H9 (cell line): Measurements from ENCODE around the gene HHATL. TPM values are rescaled to one million over a fixed set of nuclear protein-coding genes. Genes with fewer than 3 reads are reported as not detected.

Experiments
- DNase-seq: peaks from one replicate; pipeline ENCODE4 v3.0.0-alpha.2; 2017
- H2AFZ ChIP-seq: one replicate; pipeline ENCODE4 v1.6.1; 2013; ENCODE audit warnings: mild to moderate bottlenecking, low read length, control low read depth, moderate library complexity
- H2AK5ac ChIP-seq: 2 replicates; pipeline ENCODE4 v1.6.1; 2013; ENCODE audit warnings: low read length, control low read depth, mixed read lengths; ENCODE audit not compliant: insufficient read length
- H2BK120ac ChIP-seq: one replicate; pipeline ENCODE4 v1.6.1; 2013; ENCODE audit warnings: low read depth, mild to moderate bottlenecking, low read length, control low read depth, inconsistent platforms; ENCODE audit not compliant: poor library complexity, severe bottlenecking
- H2BK12ac ChIP-seq: 2 replicates; pipeline ENCODE4 v1.6.1; 2013; ENCODE audit warnings: low read length, control low read depth, mixed read lengths, low read depth; ENCODE audit not compliant: insufficient read length
- H2BK15ac ChIP-seq: 2 replicates; pipeline ENCODE4 v1.6.1; 2013; ENCODE audit warnings: low read depth, low read length, control low read depth
- H2BK20ac ChIP-seq: one replicate; pipeline ENCODE4 v1.6.1; 2013; ENCODE audit warnings: low read depth, mild to moderate bottlenecking, low read length, control low read depth, inconsistent platforms; ENCODE audit not compliant: poor library complexity, severe bottlenecking
- H2BK5ac ChIP-seq: 2 replicates; pipeline ENCODE4 v1.6.1; 2013; ENCODE audit warnings: low read length, control low read depth, mixed read lengths; ENCODE audit not compliant: insufficient read length
- H3K14ac ChIP-seq: 2 replicates; pipeline ENCODE4 v1.6.1; 2013; ENCODE audit warnings: low read length, control low read depth; ENCODE audit not compliant: insufficient read depth
- H3K18ac ChIP-seq: 2 replicates; pipeline ENCODE4 v1.6.1; 2013; ENCODE audit warnings: low read depth, mild to moderate bottlenecking, mixed read lengths, low read length, control low read depth; ENCODE audit not compliant: insufficient read length
- H3K23ac ChIP-seq: 2 replicates; pipeline ENCODE4 v1.6.1; 2013; ENCODE audit warnings: low read length, control low read depth, mixed read lengths, low read depth; ENCODE audit not compliant: insufficient read length
- H3K23me2 ChIP-seq: 2 replicates; pipeline ENCODE4 v1.6.1; 2013; ENCODE audit warnings: low read depth, mild to moderate bottlenecking, mixed read lengths, low read length, control low read depth; ENCODE audit not compliant: insufficient read length, poor library complexity, severe bottlenecking
- H3K27ac ChIP-seq: 2 replicates; pipeline ENCODE4 v1.5.1; 2013; ENCODE audit warnings: low read length, control low read depth, mixed read lengths, low read depth; ENCODE audit not compliant: insufficient read length
- H3K27me3 ChIP-seq: 2 replicates; pipeline ENCODE4 v1.6.1; 2013; ENCODE audit warnings: low read length, control low read depth, inconsistent platforms; ENCODE audit not compliant: insufficient read depth
- H3K4ac ChIP-seq: 2 replicates; pipeline ENCODE4 v1.6.1; 2013; ENCODE audit warnings: low read depth, mild to moderate bottlenecking, control low read depth, inconsistent platforms, low read length, moderate library complexity
- H3K4me1 ChIP-seq: 2 replicates; pipeline ENCODE4 v1.6.1; 2013; ENCODE audit warnings: low read length, control low read depth, inconsistent platforms; ENCODE audit not compliant: insufficient read depth
- H3K4me2 ChIP-seq: 2 replicates; pipeline ENCODE4 v1.6.1; 2013; ENCODE audit warnings: low read length, control low read depth, mixed read lengths; ENCODE audit not compliant: insufficient read length, insufficient read depth
- H3K56ac ChIP-seq: 2 replicates; pipeline ENCODE4 v1.6.1; 2013; ENCODE audit warnings: low read depth, mild to moderate bottlenecking, mixed read lengths, low read length, control low read depth; ENCODE audit not compliant: insufficient read length
- H3K79me1 ChIP-seq: 2 replicates; pipeline ENCODE4 v1.6.1; 2013; ENCODE audit warnings: low read depth, mild to moderate bottlenecking, moderate library complexity, low read length, control low read depth, inconsistent platforms; ENCODE audit not compliant: insufficient read depth, poor library complexity, severe bottlenecking
- H3K79me2 ChIP-seq: 2 replicates; pipeline ENCODE4 v1.6.1; 2013; ENCODE audit warnings: low read length, control low read depth, inconsistent platforms; ENCODE audit not compliant: insufficient read depth
- H3K9ac ChIP-seq: 2 replicates; pipeline ENCODE4 v1.6.1; 2013; ENCODE audit warnings: low read length, control low read depth, mixed read lengths; ENCODE audit not compliant: insufficient read length; ENCODE audit errors: extremely low read depth
- H3K9me3 ChIP-seq: one replicate; pipeline ENCODE4 v1.6.1; 2013; ENCODE audit warnings: low read depth, low read length, inconsistent platforms; ENCODE audit not compliant: control insufficient read depth
- H3T11ph ChIP-seq: one replicate; pipeline ENCODE4 v1.6.1; 2013; ENCODE audit warnings: mild to moderate bottlenecking, low read length, control low read depth, inconsistent platforms
- H4K20me1 ChIP-seq: one replicate; pipeline ENCODE4 v1.6.1; 2013; ENCODE audit not compliant: control insufficient read depth, insufficient read length, insufficient read depth
- H4K5ac ChIP-seq: 2 replicates; pipeline ENCODE4 v1.6.1; 2013; ENCODE audit warnings: low read depth, mild to moderate bottlenecking, mixed read lengths, low read length, control low read depth; ENCODE audit not compliant: insufficient read length
- H4K8ac ChIP-seq: replicated peaks from 2 replicates; pipeline ENCODE4 v1.6.1; 2013; ENCODE audit warnings: low read length, control low read depth, mixed read lengths, low read depth; ENCODE audit not compliant: insufficient read length
- H4K91ac ChIP-seq: 2 replicates; pipeline ENCODE4 v1.6.1; 2013; ENCODE audit warnings: low read depth, mild to moderate bottlenecking, moderate library complexity, mixed read lengths, low read length, control low read depth; ENCODE audit not compliant: insufficient read length
- H3K27ac Mint-ChIP-seq, 3 experiments: 2 replicates in 2 of 3; 3 replicates in 1 of 3; pipeline ENCODE4 v1.8.0; 2020 to 2021; ENCODE audit warnings: mixed read lengths in 3 of 3, mild to moderate bottlenecking in 1 of 3, moderate library complexity in 1 of 3
- H3K27me3 Mint-ChIP-seq: 2 replicates; pipeline ENCODE4 v1.8.0; 2021; ENCODE audit warnings: low read depth, mild to moderate bottlenecking, moderate library complexity, mixed read lengths
- H3K36me3 Mint-ChIP-seq, 3 experiments: 2 replicates in 2 of 3; 3 replicates in 1 of 3; pipeline ENCODE4 v1.8.0; 2020 to 2021; ENCODE audit warnings: low read depth in 3 of 3, mixed read lengths in 3 of 3; ENCODE audit not compliant: insufficient read depth in 1 of 3
- H3K4me1 Mint-ChIP-seq, 2 experiments: 2 replicates each; pipeline ENCODE4 v1.8.0; 2020; ENCODE audit warnings: mixed read lengths in 2 of 2
- H3K4me3 Mint-ChIP-seq, 2 experiments: 2 replicates in 1 of 2; 3 replicates in 1 of 2; pipeline ENCODE4 v1.8.0; 2020 to 2021; ENCODE audit warnings: mild to moderate bottlenecking in 2 of 2, mixed read lengths in 2 of 2, moderate library complexity in 1 of 2
- H3K9me3 Mint-ChIP-seq, 2 experiments: 2 replicates in 1 of 2; 3 replicates in 1 of 2; pipeline ENCODE4 v1.8.0; 2020; ENCODE audit warnings: mild to moderate bottlenecking in 2 of 2, mixed read lengths in 2 of 2, moderate library complexity in 1 of 2
- CTCF ChIP-seq: fragments of 200-600 bp; sonication (generic); conservative IDR thresholded peaks from 3 replicates; pipeline ENCODE4 v1.8.0; 2021; ENCODE audit warnings: antibody characterized with exemption, mild to moderate bottlenecking
- WGBS: extraction: QIAGEN DNeasy Blood & Tissue Kit; methylation state at CpG from one replicate; pipeline ENCODE4 v1.1.7; 2013; ENCODE audit warnings: missing lambda C conversion rate, low lambda C conversion rate, mixed read lengths; ENCODE audit not compliant: insufficient read length; ENCODE audit errors: extremely low coverage; 5-methylcytosine and 5-hydroxymethylcytosine counted together
- total RNA-seq: library from RNA; stranded (reverse); gene quantifications from 2 replicates; pipeline ENCODE4 v1.2.1, GENCODE V29; 2021

The HHATL gene
- total RNA-seq, 1 experiment from 2014 or later, result 0.46 TPM

GRCh38 chr3:42732829-42733459 lies 30.3 kb upstream of the HHATL start:
- no peak overlapping the region for H2AFZ ChIP-seq
- H3K23me2 ChIP-seq, result no peaks in the 10 kb centered on the region
- H3K14ac ChIP-seq, result no peak overlapping the region; the same call in 1 of the 2 replicates
- no peak overlapping the region for H3T11ph ChIP-seq
- H3K79me2 ChIP-seq, result no peaks in the 10 kb centered on the region
- no CpG with 5 or more reads among the region's 9 CpGs for WGBS
- peaks cover 51 to 52% of the 10 kb centered on the region in 2 experiments for H3K4me1 Mint-ChIP-seq
- DNase-seq, result peak; percentile 55
- peak overlapping the region; percentile 67 to 92 (median 83); a peak in 4 of 7 replicates for H3K27ac Mint-ChIP-seq
- H2BK12ac ChIP-seq, result no peak overlapping the region
- no peak overlapping the region for H2BK120ac ChIP-seq
- H2BK5ac ChIP-seq, result no peak overlapping the region
- H3K27me3 ChIP-seq, result no peaks in the 10 kb centered on the region
- H4K5ac ChIP-seq, result no peak overlapping the region
- H3K9ac ChIP-seq, result no peak overlapping the region
- H2BK15ac ChIP-seq, result no peak overlapping the region
- H3K27me3 Mint-ChIP-seq, result peaks cover 5% of the 10 kb centered on the region
- H2BK20ac ChIP-seq, result no peak overlapping the region
- no peak overlapping the region for H4K8ac ChIP-seq
- no peaks in the 10 kb centered on the region for H4K20me1 ChIP-seq
- peaks cover 9% of the 10 kb centered on the region; the same call in 1 of the 2 replicates for H3K4me1 ChIP-seq
- H3K56ac ChIP-seq, result no peak overlapping the region
- no peak overlapping the region for H3K27ac ChIP-seq
- H3K9me3 Mint-ChIP-seq, result no peaks in the 10 kb centered on the region; a peak in 1 of 5 replicates
- H3K79me1 ChIP-seq, result no peaks in the 10 kb centered on the region
- H3K36me3 Mint-ChIP-seq, result no peaks in the 10 kb centered on the region
- H3K4me3 Mint-ChIP-seq, result peak overlapping the region in 1 of 2 experiments; percentile 29; a peak in 1 of 5 replicates
- no peak overlapping the region for H3K4ac ChIP-seq
- H2AK5ac ChIP-seq, result no peak overlapping the region
- no peak overlapping the region for H3K23ac ChIP-seq
- H3K9me3 ChIP-seq, result no peaks in the 10 kb centered on the region
- H4K91ac ChIP-seq, result no peak overlapping the region
- TF ChIP-seq CTCF, result peak; percentile 44; the same call in 1 of the 3 replicates
- no peak overlapping the region for H3K18ac ChIP-seq
- H3K4me2 ChIP-seq, result no peak overlapping the region
